HG03520 (cell line): ENCODE data around the gene BABAM2.
"Not testable (repeated sequence)": the region's sequence is repeated elsewhere in the genome, so short reads cannot be mapped to it uniquely, and the experiment has no call there.

Experiments used
- ATAC-seq: cut with Tn5 transposase; IDR thresholded peaks from one replicate; pipeline ENCODE4 v1.9.1; 2021; ENCODE audit warnings: mild to moderate bottlenecking, moderate library complexity; ENCODE audit not compliant: unreplicated experiment

The BABAM2 gene

GRCh38 chr2:28018474-28018873 is 127.9 kb downstream of the BABAM2 start:
- not testable (repeated sequence) for ATAC-seq

- not testable (repeated sequence) for ATAC-seq
Observed at GRCh38 chr2:28019521-28019920, 129.0 kb downstream of the BABAM2 start.

DNA sequence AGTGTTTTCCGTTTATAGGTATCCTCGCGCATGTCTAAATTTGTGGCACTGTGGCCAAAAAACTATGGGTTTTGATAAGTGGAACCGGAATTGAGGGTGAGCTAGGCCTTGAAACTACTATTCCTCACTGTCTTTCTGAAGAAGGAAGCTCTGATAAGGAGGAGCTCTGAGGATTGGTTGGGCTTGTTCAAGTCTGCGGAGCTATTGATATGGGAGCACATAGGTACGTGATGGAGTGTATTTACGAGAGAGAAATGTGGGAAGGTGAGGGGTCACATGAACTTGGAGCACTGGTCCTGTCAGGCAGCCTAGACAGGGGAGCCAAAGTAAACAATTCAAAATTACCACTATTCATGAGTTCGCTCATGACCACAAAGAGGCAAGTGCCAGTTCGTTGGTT is 131.4 kb downstream of the BABAM2 start:
- ATAC-seq = no peak

DNA sequence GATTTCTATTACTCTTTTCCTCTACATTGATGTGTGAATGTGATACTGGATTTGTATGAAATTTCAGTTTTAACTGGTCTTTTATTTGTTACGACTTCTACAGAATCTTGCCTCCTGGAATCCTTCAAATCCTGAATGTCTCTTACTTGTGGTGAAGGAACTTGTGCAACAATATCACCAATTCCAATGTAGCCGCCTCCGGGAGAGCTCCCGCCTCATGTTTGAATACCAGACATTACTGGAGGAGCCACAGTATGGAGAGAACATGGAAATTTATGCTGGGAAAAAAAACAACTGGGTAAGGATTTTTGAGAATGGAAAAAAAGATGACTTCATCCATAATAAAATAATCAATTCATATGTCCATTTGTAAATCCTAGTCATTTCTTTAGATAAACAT is 134.6 kb downstream of the BABAM2 start:
- no peak for ATAC-seq

DNA sequence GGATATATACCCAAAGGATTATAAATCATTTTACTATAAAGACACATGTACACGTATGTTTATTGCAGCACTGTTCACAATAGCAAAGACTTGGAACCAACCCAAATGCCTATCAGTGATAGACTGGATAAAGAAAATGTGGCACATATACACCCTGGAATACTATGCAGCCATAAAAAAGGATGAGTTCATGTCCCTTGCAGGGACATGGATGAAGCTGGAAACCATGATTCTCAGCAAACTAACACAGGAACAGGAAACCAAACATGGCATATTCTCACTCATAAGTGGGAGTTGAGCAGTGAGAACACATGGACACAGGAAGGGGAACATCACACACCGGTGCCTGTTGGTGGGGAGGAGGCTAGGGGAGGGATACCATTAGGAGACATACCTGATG is 135.7 kb downstream of the BABAM2 start:
- ATAC-seq = not testable (repeated sequence)

GRCh38 chr2:28028025-28028424 is 137.5 kb downstream of the BABAM2 start:
- no peak for ATAC-seq

- ATAC-seq = no peak
Observed at GRCh38 chr2:28030600-28030999, 140.1 kb downstream of the BABAM2 start.

DNA sequence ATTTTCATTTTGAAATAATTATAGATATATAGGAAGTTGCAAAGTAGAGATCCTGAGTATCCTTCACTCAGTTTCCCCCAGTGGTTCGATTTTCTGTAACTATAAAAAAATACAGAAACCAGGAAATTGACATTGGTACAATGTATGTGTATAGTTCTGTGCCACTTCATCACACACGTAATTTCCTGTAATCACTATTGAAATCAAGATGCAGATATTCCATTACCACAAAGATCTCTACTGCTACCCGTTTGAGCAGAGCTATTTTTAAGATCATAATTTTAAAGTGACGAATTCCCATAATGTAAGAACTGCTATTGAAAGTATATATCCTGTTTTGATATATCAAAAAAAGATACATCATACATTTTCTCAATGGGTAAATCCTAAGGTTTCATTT is 142.3 kb downstream of the BABAM2 start:
- no peak for ATAC-seq

GRCh38 chr2:28034696-28035095 is 144.2 kb downstream of the BABAM2 start:
- ATAC-seq = no peak

DNA sequence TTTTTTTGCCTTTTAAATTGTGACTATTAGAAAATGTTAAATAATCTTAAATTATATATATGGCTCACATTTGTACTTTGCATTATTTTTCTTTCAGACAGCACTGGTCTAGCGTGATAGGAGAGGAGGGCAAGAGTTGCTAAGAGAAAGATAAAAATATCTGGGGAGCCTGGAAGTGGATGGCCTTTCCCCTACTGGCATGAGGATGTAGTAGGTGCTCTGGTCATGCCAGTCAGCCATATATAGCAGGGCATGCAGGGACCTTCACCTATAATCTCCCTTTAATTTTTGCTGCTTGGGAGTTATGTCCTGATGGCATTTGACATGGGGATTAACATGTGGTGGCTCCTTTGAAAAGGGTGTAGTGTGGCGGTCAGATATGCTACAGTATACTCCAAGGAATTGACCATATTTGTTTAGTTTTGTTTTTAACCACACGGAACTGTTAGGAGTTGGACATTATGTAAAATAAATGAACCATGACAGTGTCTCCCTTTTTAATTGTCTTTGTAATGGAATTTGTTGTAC is 144.7 kb downstream of the BABAM2 start:
- no peak for ATAC-seq

GRCh38 chr2:28035816-28036215 is 145.3 kb downstream of the BABAM2 start:
- ATAC-seq = no peak

DNA sequence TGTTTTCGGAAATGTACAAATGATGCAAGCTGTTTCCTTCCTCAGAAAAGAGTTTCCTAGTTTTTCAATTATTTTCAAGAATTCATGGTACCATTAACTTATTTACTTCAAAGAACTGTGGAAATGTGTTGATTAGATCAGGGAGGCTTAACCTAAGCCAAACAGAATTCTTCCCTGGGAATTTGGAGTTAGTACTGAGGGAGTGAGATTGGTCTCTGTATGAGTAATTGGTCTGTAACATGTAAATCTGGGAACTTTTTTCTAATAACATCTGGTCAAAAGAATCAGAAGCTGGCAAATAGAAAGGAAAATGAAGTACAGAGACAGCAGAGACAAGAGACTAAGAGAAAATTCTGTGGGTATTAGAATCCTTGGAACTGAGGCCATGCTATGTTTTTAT is 145.8 kb downstream of the BABAM2 start:
- ATAC-seq = no peak

DNA sequence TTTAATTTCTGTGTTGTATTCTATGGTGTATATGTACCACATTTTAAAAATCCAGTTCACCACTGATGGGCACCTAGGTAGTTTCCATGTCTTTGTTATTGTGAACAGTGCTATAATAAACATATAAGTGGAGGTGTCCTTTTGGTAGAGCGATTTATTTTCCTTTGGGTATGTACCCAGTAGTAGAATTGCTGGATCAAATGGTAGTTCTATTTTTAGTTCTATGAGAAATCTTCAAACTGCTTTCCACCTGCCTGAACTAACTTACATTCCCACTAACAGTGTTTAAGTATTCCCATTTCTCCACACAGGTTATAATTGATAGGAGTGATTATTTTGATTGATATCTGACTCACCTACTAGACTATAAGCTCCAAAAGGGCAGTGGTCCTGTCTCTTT is 148.2 kb downstream of the BABAM2 start:
- ATAC-seq = no peak

- ATAC-seq = no peak
Observed at GRCh38 chr2:28045676-28046351, 155.3 kb downstream of the BABAM2 start.

GRCh38 chr2:28046921-28047320 is 156.4 kb downstream of the BABAM2 start:
- no peak for ATAC-seq

DNA sequence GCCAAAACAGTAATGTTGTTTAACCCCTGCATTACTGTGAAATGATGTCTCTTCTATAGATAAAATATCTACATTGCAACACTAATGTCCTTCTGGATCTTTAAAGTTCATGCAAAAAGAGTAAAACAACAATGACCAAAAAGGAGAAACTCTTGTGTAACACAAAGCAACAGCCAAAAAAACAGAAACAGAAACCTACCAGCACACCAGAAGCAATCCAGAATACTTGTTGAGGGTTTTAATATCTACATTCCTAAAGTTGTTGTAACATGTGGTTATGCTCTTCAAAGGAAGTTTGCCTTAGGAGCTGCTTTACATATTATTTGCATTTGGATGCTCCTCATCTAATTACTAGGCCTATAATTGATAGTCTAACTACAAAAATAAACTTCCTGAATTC is 157.2 kb downstream of the BABAM2 start:
- no peak for ATAC-seq

GRCh38 chr2:28048341-28048740 is 157.8 kb downstream of the BABAM2 start:
- no peak for ATAC-seq

DNA sequence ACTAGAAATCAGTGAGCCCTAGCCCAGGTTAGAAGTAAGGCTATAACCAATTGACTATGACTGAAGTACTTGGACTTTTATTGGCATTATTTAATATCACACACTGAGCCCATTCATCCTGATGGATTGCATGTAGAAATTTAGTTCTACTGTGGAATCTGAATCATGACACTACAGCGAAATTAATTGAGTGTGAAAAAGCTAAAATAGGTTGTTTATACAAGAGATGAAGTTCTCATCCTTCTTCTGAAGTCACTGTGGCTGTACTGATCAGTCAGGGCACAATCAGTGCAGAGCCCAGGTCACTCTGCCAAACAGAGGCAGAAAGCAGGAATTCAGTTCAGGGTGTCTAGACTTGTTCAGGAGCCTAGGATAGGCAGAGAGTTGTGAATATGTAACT is 158.9 kb downstream of the BABAM2 start:
- ATAC-seq = no peak

- no peak for ATAC-seq
Observed at GRCh38 chr2:28049899-28050298, 159.4 kb downstream of the BABAM2 start.

DNA sequence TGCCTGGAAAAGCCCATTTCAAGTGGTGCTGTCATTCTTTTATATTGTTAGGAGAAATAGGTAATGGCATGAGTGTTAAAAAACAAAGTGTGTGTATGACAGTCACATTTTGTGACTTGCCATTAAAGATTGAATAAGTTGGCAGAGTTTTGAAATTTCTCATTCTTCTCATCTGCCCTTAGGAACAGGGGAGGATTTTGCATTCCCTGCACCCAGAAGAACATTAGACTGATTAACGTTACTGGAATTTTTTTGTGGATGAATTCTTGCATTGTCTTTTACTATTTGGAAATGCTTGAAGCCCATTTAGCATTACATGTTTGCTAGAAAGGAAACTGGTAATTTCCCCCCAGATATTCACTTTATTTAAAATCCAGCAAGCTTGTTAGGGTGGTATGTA is 162.2 kb downstream of the BABAM2 start:
- no peak for ATAC-seq

DNA sequence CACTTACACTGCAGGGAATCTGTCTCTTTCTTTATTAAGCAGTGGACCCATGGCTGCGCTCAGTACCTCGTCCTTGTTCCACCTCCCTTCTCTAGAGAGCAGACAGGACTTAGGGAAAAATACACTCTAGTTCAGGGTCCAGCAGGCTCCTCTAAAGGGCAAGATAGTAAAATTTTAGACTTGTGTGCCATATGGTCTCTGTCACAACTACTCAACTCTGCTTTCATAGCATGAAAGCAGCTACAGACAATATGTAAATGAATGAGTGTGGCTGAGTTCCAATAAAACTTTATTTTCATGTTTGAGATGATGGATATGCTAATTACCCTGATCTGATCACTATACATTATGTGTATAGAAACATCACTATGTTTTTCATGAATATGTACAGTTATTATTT is 163.1 kb downstream of the BABAM2 start:
- ATAC-seq = no peak

- ATAC-seq = no peak
Observed at GRCh38 chr2:28054916-28055315, 164.4 kb downstream of the BABAM2 start.

DNA sequence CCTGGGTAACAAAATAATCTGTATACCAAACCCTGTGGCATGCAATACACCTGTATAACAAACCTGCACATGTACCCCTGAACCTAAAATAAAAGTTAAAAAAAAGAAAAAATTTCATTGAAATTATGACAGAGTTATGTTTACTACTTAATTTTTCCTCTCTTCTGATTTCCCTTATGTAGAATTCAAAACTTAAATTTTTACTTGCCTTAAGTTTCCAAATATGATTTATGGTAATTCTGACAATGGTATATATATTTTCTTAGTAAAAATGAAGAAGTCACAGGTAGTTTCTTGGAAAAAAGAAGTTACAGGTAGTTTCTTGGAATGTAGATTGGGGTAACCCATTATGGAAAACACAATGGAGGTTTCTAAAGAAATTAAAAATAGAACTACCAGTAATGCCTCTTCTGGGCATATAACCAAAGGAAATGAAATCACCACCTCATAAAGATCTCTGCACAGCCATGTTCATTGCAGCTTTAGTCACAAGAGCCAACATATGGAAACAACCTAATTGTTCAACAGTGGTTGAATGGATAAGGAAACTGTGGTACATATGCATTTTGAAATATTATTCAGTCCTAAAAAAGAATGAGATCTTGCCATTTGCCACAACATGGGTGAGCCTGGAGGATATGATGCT is 164.9 kb downstream of the BABAM2 start:
- no peak for ATAC-seq
